RWPE2 (cell line): Measurements from ENCODE around the gene EML6.

ENCODE experiments used
- ATAC-seq: fragments of 200-7000 bp; cut with Tn5 transposase; 3 replicates; pipeline ENCODE4 v1.9.1; 2021; ENCODE audit warnings: low read depth
- DNase-seq: peaks from one replicate; pipeline ENCODE4 v3.0.0-alpha.2; 2020; ENCODE audit warnings: low spot score
- H3K27ac ChIP-seq: fragments of 450-650 bp; 2 replicates; pipeline ENCODE4 v1.5.1; 2017; ENCODE audit warnings: mild to moderate bottlenecking; ENCODE audit not compliant: poor library complexity, severe bottlenecking
- H3K27me3 ChIP-seq: fragments of 250-450 bp; sonication (Bioruptor Pico); 2 replicates; pipeline ENCODE4 v1.5.1; 2021; ENCODE audit warnings: mild to moderate bottlenecking, moderate library complexity; ENCODE audit not compliant: insufficient read depth, poor library complexity, severe bottlenecking
- H3K36me3 ChIP-seq: fragments of 250-450 bp; sonication (Bioruptor Pico); 2 replicates; pipeline ENCODE4 v1.5.1; 2020; ENCODE audit warnings: low read depth, mild to moderate bottlenecking, moderate library complexity
- H3K4me1 ChIP-seq: fragments of 250-450 bp; sonication (Bioruptor Pico); 2 replicates; pipeline ENCODE4 v1.5.1; 2021; ENCODE audit warnings: mild to moderate bottlenecking, moderate library complexity; ENCODE audit not compliant: insufficient read depth, poor library complexity, severe bottlenecking
- H3K4me3 ChIP-seq: fragments of 250-450 bp; sonication (Bioruptor Pico); 2 replicates; pipeline ENCODE4 v1.5.1; 2021; ENCODE audit warnings: mild to moderate bottlenecking, moderate library complexity; ENCODE audit not compliant: severe bottlenecking
- H3K9me3 ChIP-seq: fragments of 250-450 bp; sonication (Bioruptor Pico); 2 replicates; pipeline ENCODE4 v1.5.1; 2021; ENCODE audit warnings: mild to moderate bottlenecking, moderate library complexity; ENCODE audit not compliant: severe bottlenecking
- CTCF ChIP-seq: fragments of 450-650 bp; IDR thresholded peaks from one replicate; pipeline ENCODE4 v1.5.1; 2017; ENCODE audit warnings: mild to moderate bottlenecking, moderate library complexity; ENCODE audit not compliant: poor library complexity, severe bottlenecking

EML6 gene

DNA sequence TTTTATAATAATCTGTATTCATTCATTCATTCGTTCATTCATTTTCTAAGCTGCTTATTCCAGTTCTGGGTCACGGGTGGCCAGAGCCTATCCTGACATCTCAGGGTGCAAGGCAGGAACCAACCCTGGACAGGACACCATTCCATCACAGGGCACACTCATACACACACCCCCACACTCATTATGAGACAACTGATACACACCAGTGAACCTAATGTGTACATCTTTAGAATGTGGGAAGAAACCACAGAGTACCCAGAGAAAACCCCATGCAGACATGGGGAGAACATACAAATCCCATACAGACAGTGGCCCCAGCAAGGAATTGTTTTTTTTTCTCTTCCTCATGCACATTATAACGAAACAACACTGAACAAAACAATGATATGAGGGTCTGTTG is 272.1 kb downstream of the EML6 start:
- Histone ChIP-seq H3K27ac (no peak overlapping the region), H3K27me3 (no peaks in the 10 kb centered on the region), H3K4me1 (peaks cover 24% of the 10 kb centered on the region), H3K9me3 (no peaks in the 10 kb centered on the region), H3K4me3 (no peak overlapping the region), H3K36me3 (peaks cover 30% of the 10 kb centered on the region)
- no peak for TF ChIP-seq CTCF
- DNase-seq (no peak), ATAC-seq (no peak)

DNA sequence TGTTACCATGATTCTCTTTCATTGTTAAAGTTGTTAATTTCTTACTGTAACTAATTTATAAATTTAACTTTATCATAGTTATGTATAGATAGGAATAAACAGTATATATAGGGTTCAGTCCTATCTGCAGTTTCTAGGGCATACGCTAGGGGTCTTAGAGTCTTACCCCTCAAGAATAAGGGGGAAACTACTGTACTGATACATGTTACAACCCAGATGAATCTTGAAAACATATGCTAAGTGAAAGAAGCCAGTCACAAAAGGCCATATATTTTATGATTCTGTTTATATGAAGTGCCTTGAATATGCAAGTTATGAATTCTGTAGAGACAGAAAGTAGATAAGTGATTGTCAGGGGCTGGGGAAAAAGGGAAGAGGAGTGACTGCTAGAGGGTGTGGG is 274.4 kb downstream of the EML6 start:
- no peaks in the 10 kb centered on the region for H3K9me3 ChIP-seq
- TF ChIP-seq CTCF = no peak
- DNase-seq (no peak), ATAC-seq (no peak)
- H3K36me3 ChIP-seq = peaks cover 24% of the 10 kb centered on the region
- H3K27me3 ChIP-seq = no peaks in the 10 kb centered on the region
- peaks cover 43% of the 10 kb centered on the region for H3K4me1 ChIP-seq
- H3K27ac ChIP-seq = no peak overlapping the region
- H3K4me3 ChIP-seq = no peak overlapping the region

DNA sequence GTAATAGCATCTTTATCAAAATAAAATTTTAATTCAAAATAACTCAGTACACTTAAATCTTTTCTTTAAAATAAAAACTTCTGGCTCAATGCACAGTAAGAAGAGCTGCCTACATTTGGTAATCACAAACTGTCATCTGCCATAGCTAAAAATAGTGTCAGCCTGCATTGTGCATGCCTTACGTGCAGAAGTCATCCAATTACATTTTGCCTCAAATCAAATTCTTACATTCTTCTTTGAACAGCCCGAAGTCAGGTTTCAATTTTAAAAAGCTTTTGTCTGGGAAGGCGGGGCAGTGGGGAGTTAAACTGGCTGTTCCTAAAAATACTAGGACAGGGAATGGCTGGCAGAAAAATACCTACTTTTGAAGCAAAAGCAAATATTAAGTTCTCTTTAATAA is 275.7 kb downstream of the EML6 start:
- TF ChIP-seq CTCF = no peak
- no peaks in the 10 kb centered on the region for H3K9me3 ChIP-seq
- ATAC-seq = peak; percentile 68
- H3K36me3 ChIP-seq = peaks cover 19% of the 10 kb centered on the region; the same call in 1 of the 2 replicates
- H3K27me3 ChIP-seq = no peaks in the 10 kb centered on the region
- DNase-seq = no peak
- no peak overlapping the region for H3K4me3 ChIP-seq
- H3K27ac ChIP-seq = peak overlapping the region; percentile 36
- peaks cover 50% of the 10 kb centered on the region for H3K4me1 ChIP-seq

DNA sequence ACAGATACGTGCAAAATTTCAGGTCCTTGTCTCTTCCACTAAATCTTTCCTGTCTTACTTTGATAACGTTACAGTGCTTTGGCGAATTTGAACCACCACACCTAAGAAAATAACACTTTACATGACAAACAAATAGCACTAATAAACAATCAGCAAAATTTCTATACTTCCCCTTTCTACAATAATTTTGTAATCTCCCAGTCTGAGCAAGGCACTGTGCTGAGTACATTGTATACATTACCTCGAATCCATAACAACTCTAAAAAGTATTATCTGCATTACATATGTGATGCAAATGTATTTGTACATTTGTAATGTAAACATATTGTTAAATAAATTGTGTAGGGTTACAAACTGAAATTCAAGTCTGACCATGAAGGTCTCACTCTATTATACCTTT is 276.9 kb downstream of the EML6 start:
- peaks cover 50% of the 10 kb centered on the region for H3K4me1 ChIP-seq
- ATAC-seq = 0 out of 3 replicates have a peak, but pooled peaks have one; percentile 7
- TF ChIP-seq CTCF = no peak
- no peaks in the 10 kb centered on the region for H3K27me3 ChIP-seq
- no peak for DNase-seq
- H3K4me3 ChIP-seq = no peak overlapping the region
- no peaks in the 10 kb centered on the region for H3K9me3 ChIP-seq
- peaks cover 25% of the 10 kb centered on the region; the same call in 1 of the 2 replicates for H3K36me3 ChIP-seq
- H3K27ac ChIP-seq = peak overlapping the region; percentile 36

- TF ChIP-seq CTCF = no peak
- Histone ChIP-seq H3K36me3 (peaks cover 25% of the 10 kb centered on the region; the same call in 1 of the 2 replicates), H3K4me3 (no peak overlapping the region), H3K9me3 (no peaks in the 10 kb centered on the region), H3K4me1 (peaks cover 55% of the 10 kb centered on the region), H3K27me3 (no peaks in the 10 kb centered on the region), H3K27ac (peak overlapping the region; percentile 36)
- no peak for DNase-seq
- no peak for ATAC-seq
These were observed 278.3 kb downstream of the EML6 start for GRCh38 chr2:55001716-55002115.
